B cell (primary cell): Measurements from ENCODE around the gene SMARCE1.
"Not testable (repeated sequence)": the region's sequence is repeated elsewhere in the genome, so short reads cannot be mapped to it uniquely, and the experiment has no call there.

Experiments
- EZH2 ChIP-seq: IDR thresholded peaks from 2 replicates; pipeline ENCODE4 v1.6.1; 2012; ENCODE audit warnings: borderline replicate concordance, low read depth, mild to moderate bottlenecking, moderate library complexity, low read length; ENCODE audit not compliant: insufficient read depth, poor library complexity, severe bottlenecking
- TF ChIP-seq, protein P1 (sequence below): fragments of 200-600 bp; IDR thresholded peaks from one replicate; pipeline ENCODE4 v1.8.0; 2022; ENCODE audit warnings: antibody characterized with exemption, mild to moderate bottlenecking

- TF ChIP-seq, protein P1, sequence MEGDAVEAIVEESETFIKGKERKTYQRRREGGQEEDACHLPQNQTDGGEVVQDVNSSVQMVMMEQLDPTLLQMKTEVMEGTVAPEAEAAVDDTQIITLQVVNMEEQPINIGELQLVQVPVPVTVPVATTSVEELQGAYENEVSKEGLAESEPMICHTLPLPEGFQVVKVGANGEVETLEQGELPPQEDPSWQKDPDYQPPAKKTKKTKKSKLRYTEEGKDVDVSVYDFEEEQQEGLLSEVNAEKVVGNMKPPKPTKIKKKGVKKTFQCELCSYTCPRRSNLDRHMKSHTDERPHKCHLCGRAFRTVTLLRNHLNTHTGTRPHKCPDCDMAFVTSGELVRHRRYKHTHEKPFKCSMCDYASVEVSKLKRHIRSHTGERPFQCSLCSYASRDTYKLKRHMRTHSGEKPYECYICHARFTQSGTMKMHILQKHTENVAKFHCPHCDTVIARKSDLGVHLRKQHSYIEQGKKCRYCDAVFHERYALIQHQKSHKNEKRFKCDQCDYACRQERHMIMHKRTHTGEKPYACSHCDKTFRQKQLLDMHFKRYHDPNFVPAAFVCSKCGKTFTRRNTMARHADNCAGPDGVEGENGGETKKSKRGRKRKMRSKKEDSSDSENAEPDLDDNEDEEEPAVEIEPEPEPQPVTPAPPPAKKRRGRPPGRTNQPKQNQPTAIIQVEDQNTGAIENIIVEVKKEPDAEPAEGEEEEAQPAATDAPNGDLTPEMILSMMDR, result not testable (repeated sequence)
- not testable (repeated sequence) for TF ChIP-seq EZH2
Observed at GRCh38 chr17:40586264-40586663, 61.4 kb downstream of the SMARCE1 start.
